Mucosa of rectum (tissue), 2 donors: Measurements from ENCODE around the gene SERPINB6.
A peak's percentile ranks its signal among the peaks of the same experiment; 100 is the strongest.

ENCODE experiments used
- H3K27ac ChIP-seq, 2 donors: one replicate each; pipeline ENCODE4 v1.7.0; 2013; ENCODE audit warnings: inconsistent platforms in 2 of 2, low read depth in 2 of 2, low read length in 2 of 2
- H3K27me3 ChIP-seq, 2 donors: one replicate each; pipeline ENCODE4 v1.7.0; 2013; ENCODE audit warnings: low read length in 2 of 2; ENCODE audit not compliant: control insufficient read depth in 2 of 2, insufficient read depth in 2 of 2
- H3K36me3 ChIP-seq, 2 donors: one replicate each; pipeline ENCODE4 v1.7.0; 2013; ENCODE audit warnings: low read length in 2 of 2; ENCODE audit not compliant: control insufficient read depth in 2 of 2, insufficient read depth in 2 of 2
- H3K4me1 ChIP-seq, 2 donors: one replicate each; pipeline ENCODE4 v1.7.0; 2013; ENCODE audit warnings: low read length in 2 of 2, mild to moderate bottlenecking in 1 of 2; ENCODE audit not compliant: control insufficient read depth in 2 of 2, insufficient read depth in 2 of 2
- H3K4me3 ChIP-seq, 2 donors: one replicate each; pipeline ENCODE4 v1.7.0; 2013; ENCODE audit warnings: low read length in 2 of 2
- H3K9ac ChIP-seq, 2 donors: one replicate each; pipeline ENCODE4 v1.7.0; 2013; ENCODE audit warnings: low read length in 2 of 2, low read depth in 1 of 2, mild to moderate bottlenecking in 1 of 2
- H3K9me3 ChIP-seq, 2 donors: one replicate each; pipeline ENCODE4 v1.7.0; 2013; ENCODE audit warnings: low read length in 2 of 2; ENCODE audit not compliant: control insufficient read depth in 2 of 2
- donor health status: healthy.
- donor health status: Normal muscosa, but diverticular disease.

Gene SERPINB6

GRCh38 chr6:2971420-2972218, at the start of gene SERPINB6:
TSS of gene SERPINB6 (minus strand) at chr6:2971567. CDS start at chr6:2959332, 12,235 bp downstream.
- no peaks in the 10 kb centered on the region for H3K9me3 ChIP-seq
- H3K9ac ChIP-seq: peak within 1 kb of the TSS; percentile 72 to 82
- peaks cover 2 to 21% of the 10 kb centered on the region in 2 donors for H3K4me1 ChIP-seq
- H3K27ac ChIP-seq: peak within 1 kb of the TSS; percentile 92 to 96
- H3K36me3 ChIP-seq: no peaks in the 10 kb centered on the region
- no peaks in the 10 kb centered on the region for H3K27me3 ChIP-seq
- H3K4me3 ChIP-seq: peak within 1 kb of the TSS; percentile 71 to 82

DNA sequence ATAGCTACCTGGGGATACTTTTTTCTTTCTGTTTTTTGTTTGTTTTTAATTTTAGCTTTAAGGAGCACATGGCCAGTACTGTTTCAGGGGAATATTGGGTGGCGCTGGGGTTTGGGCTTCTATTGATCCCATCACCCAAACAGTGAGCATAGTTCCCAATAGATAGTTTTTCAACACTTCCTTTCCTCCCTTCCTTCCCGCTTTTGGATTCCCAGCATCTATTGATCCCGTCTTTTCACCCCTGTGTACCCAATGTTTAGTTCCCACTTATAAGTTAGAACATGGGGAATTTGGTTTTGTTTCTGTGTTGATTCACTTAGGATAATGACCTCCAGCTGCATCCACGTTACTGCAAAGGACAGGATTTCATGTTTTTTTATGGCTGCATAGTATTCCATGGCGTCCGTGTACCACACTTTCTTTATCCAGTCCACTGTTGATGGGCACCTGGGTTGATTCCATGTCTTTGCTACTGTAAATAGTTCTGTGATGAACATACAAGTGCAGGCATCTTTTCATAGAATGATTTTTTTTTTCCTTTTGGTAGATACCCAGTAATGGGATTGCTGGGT, 48.5 kb upstream of the SERPINB6 start:
- Histone ChIP-seq H3K27ac (no peak overlapping the region), H3K9ac (no peak overlapping the region), H3K9me3 (no peaks in the 10 kb centered on the region), H3K36me3 (peaks cover 3 to 13% of the 10 kb centered on the region in 2 donors), H3K27me3 (no peaks in the 10 kb centered on the region), H3K4me1 (peaks cover 20 to 24% of the 10 kb centered on the region in 2 donors), H3K4me3 (no peak overlapping the region)

- no peak overlapping the region for H3K9ac ChIP-seq
- no peak overlapping the region for H3K4me3 ChIP-seq
- no peaks in the 10 kb centered on the region for H3K27me3 ChIP-seq
- peaks cover 4 to 13% of the 10 kb centered on the region in 2 donors for H3K36me3 ChIP-seq
- H3K27ac ChIP-seq: no peak overlapping the region
- no peaks in the 10 kb centered on the region for H3K9me3 ChIP-seq
- H3K4me1 ChIP-seq: peaks cover 16 to 22% of the 10 kb centered on the region in 2 donors
Observed at GRCh38 chr6:3019065-3019464, 47.7 kb upstream of the SERPINB6 start.

DNA sequence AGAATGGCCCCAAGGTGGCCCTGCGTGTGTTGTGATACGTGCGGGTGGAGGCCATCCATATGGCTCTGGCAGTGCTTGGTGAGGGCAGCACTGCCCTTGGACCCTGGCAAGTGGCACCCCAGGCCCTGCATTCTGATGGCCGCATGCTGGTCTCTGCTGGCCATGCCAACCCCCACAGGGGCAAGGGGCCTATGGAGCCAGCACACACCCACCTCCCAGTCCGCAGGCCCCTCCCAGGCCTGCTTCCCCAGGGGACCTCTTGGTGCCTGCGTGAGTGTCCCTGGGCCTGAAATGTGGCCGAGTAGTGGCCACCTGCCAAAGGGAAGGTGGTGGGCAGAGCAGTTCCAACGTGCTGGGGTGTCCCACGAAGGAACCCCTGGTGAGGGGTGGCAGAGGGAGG, 45.9 kb upstream of the SERPINB6 start:
- H3K36me3 ChIP-seq: peaks cover 4 to 18% of the 10 kb centered on the region in 2 donors

GRCh38 chr6:3016473-3017280, 45.3 kb upstream of the SERPINB6 start:
- Histone ChIP-seq H3K9ac (no peak overlapping the region), H3K27me3 (no peaks in the 10 kb centered on the region), H3K36me3 (peaks cover 4 to 18% of the 10 kb centered on the region in 2 donors), H3K4me3 (no peak overlapping the region), H3K27ac (no peak overlapping the region), H3K4me1 (peaks cover 5 to 8% of the 10 kb centered on the region in 2 donors), H3K9me3 (no peaks in the 10 kb centered on the region)

More for the DNA sequence above, 45.9 kb upstream of the SERPINB6 start:
- Histone ChIP-seq H3K9ac (no peak overlapping the region), H3K9me3 (no peaks in the 10 kb centered on the region), H3K4me3 (no peak overlapping the region), H3K27me3 (no peaks in the 10 kb centered on the region), H3K27ac (no peak overlapping the region), H3K4me1 (peaks cover 5 to 8% of the 10 kb centered on the region in 2 donors)

GRCh38 chr6:3015144-3015543, 43.8 kb upstream of the SERPINB6 start:
- H3K36me3 ChIP-seq: peaks cover 4 to 24% of the 10 kb centered on the region in 2 donors
- H3K9ac ChIP-seq: no peak overlapping the region
- H3K27ac ChIP-seq: no peak overlapping the region
- no peaks in the 10 kb centered on the region for H3K27me3 ChIP-seq
- H3K4me1 ChIP-seq: peaks cover 5% of the 10 kb centered on the region in 2 donors
- no peaks in the 10 kb centered on the region for H3K9me3 ChIP-seq
- no peak overlapping the region for H3K4me3 ChIP-seq

GRCh38 chr6:3014675-3015066, 43.3 kb upstream of the SERPINB6 start:
- H3K27me3 ChIP-seq: no peaks in the 10 kb centered on the region
- no peak overlapping the region for H3K27ac ChIP-seq
- H3K9ac ChIP-seq: no peak overlapping the region
- H3K4me1 ChIP-seq: peaks cover 5% of the 10 kb centered on the region in 2 donors
- H3K9me3 ChIP-seq: no peaks in the 10 kb centered on the region
- H3K4me3 ChIP-seq: no peak overlapping the region
- peaks cover 6 to 28% of the 10 kb centered on the region in 2 donors for H3K36me3 ChIP-seq

GRCh38 chr6:3013901-3014674, 42.7 kb upstream of the SERPINB6 start:
- Histone ChIP-seq H3K4me1 (peaks cover under 1 to 1% of the 10 kb centered on the region in 2 donors), H3K9ac (no peak overlapping the region)

DNA sequence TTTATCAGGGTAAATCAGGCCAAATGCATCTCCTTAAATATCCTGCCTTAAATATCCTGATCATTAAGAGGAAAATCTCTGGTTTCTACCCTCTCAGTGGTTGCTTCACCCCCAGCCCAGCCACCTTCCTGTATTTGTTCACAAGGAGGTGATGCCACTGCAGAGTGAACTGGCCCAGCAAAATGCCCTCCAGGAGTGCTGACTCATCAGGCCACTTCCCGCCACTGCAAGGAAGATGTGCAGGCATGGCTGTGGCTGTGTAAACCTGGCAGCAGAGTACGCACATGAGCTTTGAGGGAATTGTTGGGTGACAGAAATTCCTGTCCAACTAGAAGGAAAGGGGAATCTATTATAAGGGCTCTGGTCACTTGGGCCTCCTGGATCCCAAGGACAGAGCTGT, 42.1 kb upstream of the SERPINB6 start:
- no peak overlapping the region for H3K9ac ChIP-seq
- H3K4me3 ChIP-seq: no peak overlapping the region
- no peaks in the 10 kb centered on the region for H3K27me3 ChIP-seq
- H3K27ac ChIP-seq: no peak overlapping the region
- H3K9me3 ChIP-seq: no peaks in the 10 kb centered on the region
- no peaks in the 10 kb centered on the region for H3K4me1 ChIP-seq
- peaks cover 6 to 28% of the 10 kb centered on the region in 2 donors for H3K36me3 ChIP-seq

More at GRCh38 chr6:3013901-3014674, 42.7 kb upstream of the SERPINB6 start:
- Histone ChIP-seq H3K4me3 (no peak overlapping the region), H3K27ac (no peak overlapping the region), H3K27me3 (no peaks in the 10 kb centered on the region), H3K36me3 (peaks cover 6 to 28% of the 10 kb centered on the region in 2 donors), H3K9me3 (no peaks in the 10 kb centered on the region)
